B cell (primary cell): ENCODE results near the gene MED12L. TPM values are rescaled to one million over a fixed set of nuclear protein-coding genes. Genes with fewer than 3 reads are reported as not detected.

ENCODE experiments used
- ATAC-seq: fragments of 200-7000 bp; cut with Tn5 transposase; one replicate; pipeline ENCODE4 v1.10.0; 2021; ENCODE audit warnings: low read depth, mild to moderate bottlenecking, moderate number of reproducible peaks, moderate library complexity
- CTCF ChIA-PET: fragments of 350-600 bp; sonication (Branson Sonifier 250); formaldehyde crosslinking; loops from one replicate; lab custom pipeline; 2021; ENCODE audit warnings: antibody characterized with exemption, inconsistent platforms; lab: Charles Lee
- POLR2A ChIA-PET: fragments of 350-600 bp; sonication (Branson Sonifier 250); formaldehyde crosslinking; loops from one replicate; lab custom pipeline; 2021; ENCODE audit warnings: antibody characterized with exemption; lab: Charles Lee
- DNase-seq: peaks from one replicate; pipeline ENCODE4 v3.0.0; 2013
- H2AFZ ChIP-seq: 2 replicates; pipeline ENCODE4 v1.6.1; 2012; ENCODE audit warnings: mild to moderate bottlenecking, low read depth, low read length; ENCODE audit not compliant: insufficient read depth, poor library complexity, severe bottlenecking
- H3K27ac ChIP-seq, 2 donors: 1 replicate in 1 of 2; 2 replicates in 1 of 2; pipeline ENCODE4 v1.5.1; 2012 to 2013; ENCODE audit warnings: low read length in 2 of 2, mild to moderate bottlenecking in 2 of 2, moderate library complexity in 1 of 2
- H3K27me3 ChIP-seq, 4 experiments: fragments of 200-600 bp in 1 of 4; sonication (generic) in 1 of 4; replicated peaks in 1 of 4; 1 replicate in 2 of 4; 2 replicates in 2 of 4; pipeline versions ENCODE4 v1.6.1 to v1.7.0; 2013 to 2016; ENCODE audit warnings: low read length in 3 of 4, mild to moderate bottlenecking in 2 of 4, mixed read lengths in 1 of 4, moderate library complexity in 1 of 4; ENCODE audit not compliant: insufficient read depth in 4 of 4, control insufficient read depth in 3 of 4; ENCODE audit errors: control extremely low read depth in 1 of 4
- H3K36me3 ChIP-seq, 2 experiments: replicated peaks in 1 of 2; 1 replicate in 1 of 2; 2 replicates in 1 of 2; pipeline versions ENCODE4 v1.6.1 to v1.7.1; 2013; ENCODE audit warnings: low read length in 1 of 2; ENCODE audit not compliant: insufficient read depth in 2 of 2, control insufficient read depth in 1 of 2; ENCODE audit errors: control extremely low read depth in 1 of 2, extremely low read depth in 1 of 2
- H3K4me1 ChIP-seq, 2 donors: fragments of 200-600 bp in 1 of 2; sonication (generic) in 1 of 2; 1 replicate in 1 of 2; 2 replicates in 1 of 2; pipeline versions ENCODE4 v1.5.1 to v1.6.1; 2013 to 2017; ENCODE audit warnings: low read length in 2 of 2; ENCODE audit not compliant: control insufficient read depth in 2 of 2, insufficient read depth in 2 of 2
- H3K4me2 ChIP-seq: replicated peaks from 2 replicates; pipeline ENCODE3; 2012; ENCODE audit warnings: mild to moderate bottlenecking, low read depth, low read length; ENCODE audit not compliant: poor library complexity, severe bottlenecking
- H3K4me3 ChIP-seq, 5 experiments: fragments of 200-600 bp in 1 of 5; sonication (generic) in 1 of 5; 1 replicate in 3 of 5; 2 replicates in 2 of 5; pipeline versions ENCODE4 v1.5.1 to v1.7.0; 2011 to 2016; ENCODE audit warnings: low read length in 4 of 5, mild to moderate bottlenecking in 4 of 5, low read depth in 2 of 5, control low read depth in 1 of 5, moderate library complexity in 1 of 5; ENCODE audit not compliant: insufficient read depth in 1 of 5; ENCODE audit errors: control extremely low read depth in 1 of 5, extremely low read depth in 1 of 5
- H3K79me2 ChIP-seq: fragments of 200-600 bp; sonication (generic); one replicate; pipeline ENCODE4 v1.6.0; 2016; ENCODE audit warnings: low read length; ENCODE audit not compliant: control insufficient read depth, insufficient read depth
- H3K9ac ChIP-seq: fragments of 200-600 bp; sonication (generic); 2 replicates; pipeline ENCODE4 v1.6.1; 2017; ENCODE audit warnings: mild to moderate bottlenecking, low read length, moderate library complexity
- H3K9me3 ChIP-seq, 3 donors: one replicate each; pipeline versions ENCODE4 v1.6.1 to v1.7.1; 2013; ENCODE audit warnings: low read length in 2 of 3; ENCODE audit not compliant: control insufficient read depth in 2 of 3, insufficient read depth in 1 of 3; ENCODE audit errors: control extremely low read depth in 1 of 3
- H4K20me1 ChIP-seq: 2 replicates; pipeline ENCODE4 v1.6.0; 2012; ENCODE audit warnings: mild to moderate bottlenecking, low read length; ENCODE audit not compliant: insufficient read depth, control insufficient read depth, poor library complexity, severe bottlenecking
- H3K27ac Mint-ChIP-seq: one replicate; pipeline ENCODE4 v1.8.0; 2021; ENCODE audit warnings: mixed read lengths
- H3K27me3 Mint-ChIP-seq: one replicate; pipeline ENCODE4 v1.8.0; 2021; ENCODE audit warnings: mixed read lengths
- H3K4me1 Mint-ChIP-seq: one replicate; pipeline ENCODE4 v1.8.0; 2021; ENCODE audit warnings: mixed read lengths
- H3K4me3 Mint-ChIP-seq: one replicate; pipeline ENCODE4 v1.8.0; 2021; ENCODE audit warnings: mixed read lengths
- H3K9me3 Mint-ChIP-seq: one replicate; pipeline ENCODE4 v1.8.0; 2022; ENCODE audit warnings: mixed read lengths; ENCODE audit not compliant: insufficient read depth
- CTCF ChIP-seq: fragments of 200-600 bp; IDR thresholded peaks from one replicate; pipeline ENCODE4 v1.8.0; 2022; ENCODE audit warnings: antibody characterized with exemption, mild to moderate bottlenecking
- EZH2 ChIP-seq: IDR thresholded peaks from 2 replicates; pipeline ENCODE4 v1.6.1; 2012; ENCODE audit warnings: borderline replicate concordance, low read depth, mild to moderate bottlenecking, moderate library complexity, low read length; ENCODE audit not compliant: insufficient read depth, poor library complexity, severe bottlenecking
- WGBS: methylation state at CpG from one replicate; pipeline ENCODE4 v1.1.5; 2013; ENCODE audit warnings: missing lambda C conversion rate; ENCODE audit not compliant: insufficient coverage; 5-methylcytosine and 5-hydroxymethylcytosine counted together
- intact Hi-C: fragments of 100-400 bp; cut with micrococcal nuclease; formaldehyde crosslinking; loops from one replicate; pipeline ENCODE4 v1.10.0; 2022
- polyA plus RNA-seq: library from polyadenylated mRNA; depleted of rRNA; stranded (reverse); fragments of >200 nt; gene quantifications from 2 replicates; pipeline ENCODE4 v1.2.3, GENCODE V29; 2012
- total RNA-seq, 2 donors: library from RNA; stranded (reverse); fragments of 120-200 nt in 1 of 2; gene quantifications; 1 replicate in 1 of 2; 2 replicates in 1 of 2; pipeline versions ENCODE4 v1.2.3 to v1.2.4, GENCODE V29; 2013 to 2022

MED12L gene
- total and polyA plus RNA-seq, 2 donors (not counting 1 experiment from before 2014, with no cell fraction given) = 0.07 to 0.30 TPM

GRCh38 chr3:151214459-151214858 lies 129.0 kb downstream of the MED12L start:
- intact Hi-C loops = no loop called here
- no peak for TF ChIP-seq EZH2
- TF ChIP-seq CTCF = no peak
- CTCF ChIA-PET = interaction anchor here (1.1 kb wide), 1 partner anchor 64 kb away, joined by 3 read pairs; the partner anchor contains the start of gene P2RY14
- Mint-ChIP-seq H3K4me3 (no peak overlapping the region), H3K27me3 (no peaks in the 10 kb centered on the region), H3K4me1 (peaks cover 7% of the 10 kb centered on the region), H3K27ac (no peak overlapping the region), H3K9me3 (no peaks in the 10 kb centered on the region)
- no peak overlapping the region for H3K4me3 ChIP-seq
- H3K36me3 ChIP-seq = no peaks in the 10 kb centered on the region
- H3K27me3 ChIP-seq = no peaks in the 10 kb centered on the region
- ATAC-seq (no peak), DNase-seq (no peak)
- H3K9ac ChIP-seq = no peak overlapping the region
- no peaks in the 10 kb centered on the region for H3K9me3 ChIP-seq
- H3K27ac ChIP-seq = no peak overlapping the region
- H4K20me1 ChIP-seq = no peaks in the 10 kb centered on the region
- POLR2A ChIA-PET = no interaction called here
- no CpG with 5 or more reads among the region's 1 CpG for WGBS
- H2AFZ ChIP-seq = no peak overlapping the region
- H3K79me2 ChIP-seq = no peaks in the 10 kb centered on the region
- H3K4me1 ChIP-seq = peaks cover 3 to 6% of the 10 kb centered on the region in 2 donors
- no peak overlapping the region for H3K4me2 ChIP-seq

- no peak overlapping the region for H3K9ac ChIP-seq
- no peaks in the 10 kb centered on the region for H3K27me3 ChIP-seq
- H3K79me2 ChIP-seq = no peaks in the 10 kb centered on the region
- H3K36me3 ChIP-seq = no peaks in the 10 kb centered on the region
- ChIA-PET POLR2A (no interaction called here), CTCF (interaction anchor here (0.6 to 3.0 kb wide), 6 partner anchors 10 to 110 kb away, joined by 3 to 11 read pairs (median 4); no protein-coding TSS in a partner anchor)
- H3K9me3 ChIP-seq = peaks cover 0 to 8% (median 0%) of the 10 kb centered on the region in 3 donors
- Mint-ChIP-seq H3K27me3 (no peaks in the 10 kb centered on the region), H3K4me1 (no peaks in the 10 kb centered on the region), H3K27ac (no peak overlapping the region), H3K9me3 (peaks cover 3% of the 10 kb centered on the region), H3K4me3 (no peak overlapping the region)
- 100% methylated on average over 1 of the region's 3 CpGs for WGBS
- H3K27ac ChIP-seq = no peak overlapping the region
- TF ChIP-seq CTCF = no peak
- no peak for TF ChIP-seq EZH2
- DNase-seq = no peak
- no peak overlapping the region for H2AFZ ChIP-seq
- no peaks in the 10 kb centered on the region for H3K4me1 ChIP-seq
- no peaks in the 10 kb centered on the region for H4K20me1 ChIP-seq
- H3K4me3 ChIP-seq = no peak overlapping the region
- H3K4me2 ChIP-seq = no peak overlapping the region
- no peak for ATAC-seq
- intact Hi-C loops = no loop called here
Observed at GRCh38 chr3:151216641-151217607, 131.5 kb downstream of the MED12L start.
